Measurements from ENCODE around the gene C5orf22. TPM values are rescaled to one million over a fixed set of nuclear protein-coding genes. Genes with fewer than 3 reads are reported as not detected.

C5orf22 gene
- polyA plus RNA-seq, 2 of the 4 experiments (the other 2 are of a cell fraction) = 12.8 to 29.4 TPM

GRCh38 chr5:31579558-31579957 is 47.5 kb downstream of the C5orf22 start (continued):
- TF ChIP-seq POLR2A (IDR thresholded peaks at IDR 0.05; ENCODE audit: low read length) = no peak
- TF ChIP-seq ZSCAN20 (CRISPR knock-in tag; IDR thresholded peaks at IDR 0.05) = no peak
- no peak for TF ChIP-seq RNF2 (IDR thresholded peaks at IDR 0.05; ENCODE audit: borderline replicate concordance, low read depth)
- no peak for TF ChIP-seq BCL3 (IDR thresholded peaks at IDR 0.05)

GRCh38 chr5:31581498-31582099 is 49.5 kb downstream of the C5orf22 start:
- TF ChIP-seq HOXB13 (CRISPR knock-in tag; IDR thresholded peaks at IDR 0.05; ENCODE audit: low read depth) = no peak
- TF ChIP-seq HES2 (IDR thresholded peaks at IDR 0.05) = no peak
- TF ChIP-seq RARB (CRISPR knock-in tag; IDR thresholded peaks at IDR 0.05) = no peak
- TF ChIP-seq HMGXB4 (CRISPR knock-in tag; IDR thresholded peaks at IDR 0.05; ENCODE audit: borderline replicate concordance) = no peak
- TF ChIP-seq GATA3 (IDR thresholded peaks at IDR 0.05; ENCODE audit: borderline replicate concordance) = no peak
- peak; percentile 76 to 87 for TF ChIP-seq RAD21 (conservative IDR thresholded peaks at IDR 0.05 in 1 of 2, IDR thresholded peaks at IDR 0.05 in 1 of 2)
- peak; percentile 78 for TF ChIP-seq CTCF (IDR thresholded peaks at IDR 0.05)
- peak; percentile 82 for TF ChIP-seq SMC3 (IDR thresholded peaks at IDR 0.05)
- TF ChIP-seq POLR2AphosphoS2 (conservative IDR thresholded peaks at IDR 0.05; ENCODE audit: low read length) = no peak
- Histone ChIP-seq H3K4me3 (no peak overlapping the region), H3K9me3 (peaks cover 7% of the 10 kb centered on the region; the same call in 2 of the 3 replicates), H3K4me1 (0 out of 3 replicates have a peak, but pooled peaks cover 3% of the 10 kb centered on the region), H3K27ac (no peak overlapping the region), H3K4me2 (no peak overlapping the region)
- ATAC-seq (peak in 1 of 2 experiments; percentile 54; a peak in 3 of 6 replicates), FAIRE-seq (peak; percentile 74), DNase-seq (ENCODE audit: low read depth in 1 of 2, low spot score in 1 of 2) (peak in 1 of 2 experiments; percentile 46)
- 28% methylated on average over 3 of the region's 3 CpGs for WGBS (ENCODE audit: missing lambda C conversion rate)
- CTCF ChIA-PET = interaction anchor here (0.6 to 1.9 kb wide), 11 partner anchors 17 to 716 kb away, joined by 3 to 26 read pairs (median 6); no protein-coding TSS in a partner anchor
- POLR2A ChIA-PET = no interaction called here

GRCh38 chr5:31583129-31583528 is 51.0 kb downstream of the C5orf22 start:
- no peak overlapping the region for H3K4me3 ChIP-seq
- H3K4me1 ChIP-seq = 0 out of 3 replicates have a peak, but pooled peaks cover 3% of the 10 kb centered on the region
- FAIRE-seq = no peak
- ATAC-seq = no peak
- H3K4me2 ChIP-seq = no peak overlapping the region
- no peak for DNase-seq (ENCODE audit: low read depth in 1 of 2, low spot score in 1 of 2)
- peaks cover 7% of the 10 kb centered on the region; the same call in 2 of the 3 replicates for H3K9me3 ChIP-seq
- ChIA-PET POLR2A (no interaction called here), CTCF (interaction anchor here (0.6 to 1.9 kb wide), 5 partner anchors 15 to 494 kb away, joined by 3 to 26 read pairs (median 6); no protein-coding TSS in a partner anchor)
- TF ChIP-seq RCOR1 (IDR thresholded peaks at IDR 0.05; ENCODE audit: low read depth, low read length) (no peak), SMC3 (IDR thresholded peaks at IDR 0.05) (no peak), FOSL2 (IDR thresholded peaks at IDR 0.05) (no peak), FOSL2 (CRISPR knock-in tag; IDR thresholded peaks at IDR 0.05) (no peak), CEBPB (IDR thresholded peaks at IDR 0.05) (no peak), CBX8 (IDR thresholded peaks at IDR 0.05) (no peak)
- 61% methylated on average over 2 of the region's 2 CpGs for WGBS (ENCODE audit: missing lambda C conversion rate)
- H3K27ac ChIP-seq = no peak overlapping the region

Measured in A549 (cell line).